B cell (primary cell): ENCODE results near the gene TTC27. TPM values are rescaled to one million over a fixed set of nuclear protein-coding genes. Genes with fewer than 3 reads are reported as not detected.
A peak's percentile ranks its signal among the peaks of the same experiment; 100 is the strongest.

ENCODE experiments used
- ATAC-seq: fragments of 200-7000 bp; cut with Tn5 transposase; one replicate; pipeline ENCODE4 v1.10.0; 2021; ENCODE audit warnings: low read depth, mild to moderate bottlenecking, moderate number of reproducible peaks, moderate library complexity
- CTCF ChIA-PET: fragments of 350-600 bp; sonication (Branson Sonifier 250); formaldehyde crosslinking; loops from one replicate; lab custom pipeline; 2021; ENCODE audit warnings: antibody characterized with exemption, inconsistent platforms; lab: Charles Lee
- POLR2A ChIA-PET: fragments of 350-600 bp; sonication (Branson Sonifier 250); formaldehyde crosslinking; loops from one replicate; lab custom pipeline; 2021; ENCODE audit warnings: antibody characterized with exemption; lab: Charles Lee
- DNase-seq: peaks from one replicate; pipeline ENCODE4 v3.0.0; 2013
- H2AFZ ChIP-seq: 2 replicates; pipeline ENCODE4 v1.6.1; 2012; ENCODE audit warnings: mild to moderate bottlenecking, low read depth, low read length; ENCODE audit not compliant: insufficient read depth, poor library complexity, severe bottlenecking
- H3K27ac ChIP-seq, 2 donors: 1 replicate in 1 of 2; 2 replicates in 1 of 2; pipeline ENCODE4 v1.5.1; 2012 to 2013; ENCODE audit warnings: low read length in 2 of 2, mild to moderate bottlenecking in 2 of 2, moderate library complexity in 1 of 2
- H3K27me3 ChIP-seq, 4 experiments: fragments of 200-600 bp in 1 of 4; sonication (generic) in 1 of 4; replicated peaks in 1 of 4; 1 replicate in 2 of 4; 2 replicates in 2 of 4; pipeline versions ENCODE4 v1.6.1 to v1.7.0; 2013 to 2016; ENCODE audit warnings: low read length in 3 of 4, mild to moderate bottlenecking in 2 of 4, mixed read lengths in 1 of 4, moderate library complexity in 1 of 4; ENCODE audit not compliant: insufficient read depth in 4 of 4, control insufficient read depth in 3 of 4; ENCODE audit errors: control extremely low read depth in 1 of 4
- H3K36me3 ChIP-seq, 2 experiments: replicated peaks in 1 of 2; 1 replicate in 1 of 2; 2 replicates in 1 of 2; pipeline versions ENCODE4 v1.6.1 to v1.7.1; 2013; ENCODE audit warnings: low read length in 1 of 2; ENCODE audit not compliant: insufficient read depth in 2 of 2, control insufficient read depth in 1 of 2; ENCODE audit errors: control extremely low read depth in 1 of 2, extremely low read depth in 1 of 2
- H3K4me1 ChIP-seq, 2 donors: fragments of 200-600 bp in 1 of 2; sonication (generic) in 1 of 2; 1 replicate in 1 of 2; 2 replicates in 1 of 2; pipeline versions ENCODE4 v1.5.1 to v1.6.1; 2013 to 2017; ENCODE audit warnings: low read length in 2 of 2; ENCODE audit not compliant: control insufficient read depth in 2 of 2, insufficient read depth in 2 of 2
- H3K4me2 ChIP-seq: replicated peaks from 2 replicates; pipeline ENCODE3; 2012; ENCODE audit warnings: mild to moderate bottlenecking, low read depth, low read length; ENCODE audit not compliant: poor library complexity, severe bottlenecking
- H3K4me3 ChIP-seq, 5 experiments: fragments of 200-600 bp in 1 of 5; sonication (generic) in 1 of 5; 1 replicate in 3 of 5; 2 replicates in 2 of 5; pipeline versions ENCODE4 v1.5.1 to v1.7.0; 2011 to 2016; ENCODE audit warnings: low read length in 4 of 5, mild to moderate bottlenecking in 4 of 5, low read depth in 2 of 5, control low read depth in 1 of 5, moderate library complexity in 1 of 5; ENCODE audit not compliant: insufficient read depth in 1 of 5; ENCODE audit errors: control extremely low read depth in 1 of 5, extremely low read depth in 1 of 5
- H3K79me2 ChIP-seq: fragments of 200-600 bp; sonication (generic); one replicate; pipeline ENCODE4 v1.6.0; 2016; ENCODE audit warnings: low read length; ENCODE audit not compliant: control insufficient read depth, insufficient read depth
- H3K9ac ChIP-seq: fragments of 200-600 bp; sonication (generic); 2 replicates; pipeline ENCODE4 v1.6.1; 2017; ENCODE audit warnings: mild to moderate bottlenecking, low read length, moderate library complexity
- H3K9me3 ChIP-seq, 3 donors: one replicate each; pipeline versions ENCODE4 v1.6.1 to v1.7.1; 2013; ENCODE audit warnings: low read length in 2 of 3; ENCODE audit not compliant: control insufficient read depth in 2 of 3, insufficient read depth in 1 of 3; ENCODE audit errors: control extremely low read depth in 1 of 3
- H4K20me1 ChIP-seq: 2 replicates; pipeline ENCODE4 v1.6.0; 2012; ENCODE audit warnings: mild to moderate bottlenecking, low read length; ENCODE audit not compliant: insufficient read depth, control insufficient read depth, poor library complexity, severe bottlenecking
- H3K27ac Mint-ChIP-seq: one replicate; pipeline ENCODE4 v1.8.0; 2021; ENCODE audit warnings: mixed read lengths
- H3K27me3 Mint-ChIP-seq: one replicate; pipeline ENCODE4 v1.8.0; 2021; ENCODE audit warnings: mixed read lengths
- H3K4me1 Mint-ChIP-seq: one replicate; pipeline ENCODE4 v1.8.0; 2021; ENCODE audit warnings: mixed read lengths
- H3K4me3 Mint-ChIP-seq: one replicate; pipeline ENCODE4 v1.8.0; 2021; ENCODE audit warnings: mixed read lengths
- H3K9me3 Mint-ChIP-seq: one replicate; pipeline ENCODE4 v1.8.0; 2022; ENCODE audit warnings: mixed read lengths; ENCODE audit not compliant: insufficient read depth
- CTCF ChIP-seq: fragments of 200-600 bp; IDR thresholded peaks from one replicate; pipeline ENCODE4 v1.8.0; 2022; ENCODE audit warnings: antibody characterized with exemption, mild to moderate bottlenecking
- EZH2 ChIP-seq: IDR thresholded peaks from 2 replicates; pipeline ENCODE4 v1.6.1; 2012; ENCODE audit warnings: borderline replicate concordance, low read depth, mild to moderate bottlenecking, moderate library complexity, low read length; ENCODE audit not compliant: insufficient read depth, poor library complexity, severe bottlenecking
- WGBS: methylation state at CpG from one replicate; pipeline ENCODE4 v1.1.5; 2013; ENCODE audit warnings: missing lambda C conversion rate; ENCODE audit not compliant: insufficient coverage; 5-methylcytosine and 5-hydroxymethylcytosine counted together
- intact Hi-C: fragments of 100-400 bp; cut with micrococcal nuclease; formaldehyde crosslinking; loops from one replicate; pipeline ENCODE4 v1.10.0; 2022
- polyA plus RNA-seq: library from polyadenylated mRNA; depleted of rRNA; stranded (reverse); fragments of >200 nt; gene quantifications from 2 replicates; pipeline ENCODE4 v1.2.3, GENCODE V29; 2012
- total RNA-seq, 2 donors: library from RNA; stranded (reverse); fragments of 120-200 nt in 1 of 2; gene quantifications; 1 replicate in 1 of 2; 2 replicates in 1 of 2; pipeline versions ENCODE4 v1.2.3 to v1.2.4, GENCODE V29; 2013 to 2022

TTC27 gene
- total and polyA plus RNA-seq, 2 donors (not counting 1 experiment from before 2014, with no cell fraction given) = 22.7 to 28.5 TPM

DNA sequence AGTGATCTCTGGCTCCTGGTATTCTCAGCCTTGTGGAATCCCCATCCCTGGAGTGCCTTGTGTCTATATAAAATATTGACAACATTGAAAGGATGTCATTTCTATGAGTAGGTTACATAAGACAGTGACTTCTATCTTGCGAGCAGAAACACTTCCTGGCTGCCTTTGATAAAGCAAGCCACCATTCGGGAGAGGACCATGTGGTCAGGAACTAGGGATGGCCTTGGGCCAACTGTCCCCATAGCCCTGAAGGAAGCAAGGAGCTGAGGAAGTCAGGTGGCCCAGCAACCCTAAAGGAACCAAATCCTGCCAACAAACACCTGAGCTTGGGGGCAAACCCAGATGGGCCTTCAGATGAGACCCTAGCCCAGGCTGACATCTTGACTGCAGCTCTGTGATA is 205.9 kb downstream of the TTC27 start:
- POLR2A ChIA-PET = no interaction called here
- H3K4me3 Mint-ChIP-seq = no peak overlapping the region
- Histone ChIP-seq H3K36me3 (no peaks in the 10 kb centered on the region), H3K27me3 (no peaks in the 10 kb centered on the region), H3K4me1 (peaks cover 4 to 13% of the 10 kb centered on the region in 2 donors), H2AFZ (no peak overlapping the region), H3K9ac (no peak overlapping the region), H4K20me1 (no peaks in the 10 kb centered on the region), H3K79me2 (no peaks in the 10 kb centered on the region), H3K9me3 (peaks cover 0 to 3% (median 0%) of the 10 kb centered on the region in 3 donors), H3K4me3 (no peak overlapping the region), H3K4me2 (no peak overlapping the region), H3K27ac (no peak overlapping the region)
- CTCF ChIA-PET = no interaction called here
- peaks cover 25% of the 10 kb centered on the region for H3K4me1 Mint-ChIP-seq
- WGBS = 50% methylated on average over 2 of the region's 2 CpGs
- ATAC-seq (no peak), DNase-seq (no peak)
- TF ChIP-seq EZH2 = no peak
- no peak for TF ChIP-seq CTCF
- no peaks in the 10 kb centered on the region for H3K27me3 Mint-ChIP-seq
- intact Hi-C loops = no loop called here
- H3K9me3 Mint-ChIP-seq = peaks cover 3% of the 10 kb centered on the region
- no peak overlapping the region for H3K27ac Mint-ChIP-seq

DNA sequence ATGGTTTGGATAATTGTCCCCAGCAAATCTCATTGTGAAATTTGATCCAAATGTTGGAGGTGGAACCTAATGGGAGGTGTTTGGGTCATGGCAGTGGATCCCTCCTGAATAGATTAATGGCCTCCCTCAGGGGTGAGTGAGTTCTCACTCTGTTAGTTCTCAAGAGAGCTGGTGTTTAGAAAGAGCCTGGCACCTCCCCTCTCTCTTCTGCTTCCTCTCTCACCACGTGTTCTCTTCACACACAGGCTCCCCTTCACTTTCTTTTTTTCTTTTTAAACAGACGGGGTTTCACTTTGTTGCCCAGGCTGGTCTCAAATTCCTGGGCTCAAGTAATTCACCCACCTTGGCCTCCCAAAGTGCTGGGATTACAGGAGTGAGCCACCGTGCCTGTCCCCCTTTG is 207.3 kb downstream of the TTC27 start:
- H3K4me1 ChIP-seq = peaks cover 4 to 20% of the 10 kb centered on the region in 2 donors
- H3K79me2 ChIP-seq = no peaks in the 10 kb centered on the region
- H3K27me3 ChIP-seq = no peaks in the 10 kb centered on the region
- peak overlapping the region; percentile 3 for H2AFZ ChIP-seq
- H3K36me3 ChIP-seq = no peaks in the 10 kb centered on the region
- CTCF ChIA-PET = no interaction called here
- TF ChIP-seq EZH2 = no peak
- TF ChIP-seq CTCF = no peak
- Mint-ChIP-seq H3K4me3 (peak overlapping the region; percentile 46), H3K4me1 (peaks cover 28% of the 10 kb centered on the region), H3K9me3 (no peaks in the 10 kb centered on the region), H3K27ac (peak overlapping the region; percentile 46), H3K27me3 (no peaks in the 10 kb centered on the region)
- peaks cover 0 to 3% (median 0%) of the 10 kb centered on the region in 3 donors for H3K9me3 ChIP-seq
- H3K4me3 ChIP-seq = no peak overlapping the region
- intact Hi-C loops = no loop called here
- H3K4me2 ChIP-seq = no peak overlapping the region
- no peak overlapping the region for H3K9ac ChIP-seq
- no peaks in the 10 kb centered on the region for H4K20me1 ChIP-seq
- no peak overlapping the region for H3K27ac ChIP-seq
- WGBS = 100% methylated on average over 1 of the region's 3 CpGs
- POLR2A ChIA-PET = no interaction called here
- no peak for DNase-seq
- ATAC-seq = no peak
